ENCODE measurements around the gene TPRG1L.

Gene TPRG1L

GRCh38 chr1:3674100-3675094 is 49.6 kb downstream of the TPRG1L start:
- Mint-ChIP-seq H3K27ac (no peak overlapping the region), H3K9me3 (no peaks in the 10 kb centered on the region), H3K4me1 (ENCODE audit: low read depth) (peaks cover 25% of the 10 kb centered on the region), H3K4me3 (no peak overlapping the region), H3K36me3 (ENCODE audit: low read depth) (no peaks in the 10 kb centered on the region), H3K27me3 (peaks cover 4% of the 10 kb centered on the region)

GRCh38 chr1:3675436-3675835 is 50.6 kb downstream of the TPRG1L start:
- no peak overlapping the region for H3K4me3 Mint-ChIP-seq
- H3K27me3 Mint-ChIP-seq: peaks cover 11% of the 10 kb centered on the region
- no peaks in the 10 kb centered on the region for H3K9me3 Mint-ChIP-seq
- H3K27ac Mint-ChIP-seq: no peak overlapping the region
- no peaks in the 10 kb centered on the region for H3K36me3 Mint-ChIP-seq (ENCODE audit: low read depth)
- peaks cover 32% of the 10 kb centered on the region for H3K4me1 Mint-ChIP-seq (ENCODE audit: low read depth)

GRCh38 chr1:3676581-3677470 is 52.0 kb downstream of the TPRG1L start:
- Mint-ChIP-seq H3K27ac (no peak overlapping the region), H3K9me3 (no peaks in the 10 kb centered on the region), H3K36me3 (ENCODE audit: low read depth) (no peaks in the 10 kb centered on the region), H3K4me3 (no peak overlapping the region), H3K4me1 (ENCODE audit: low read depth) (peaks cover 32% of the 10 kb centered on the region), H3K27me3 (peaks cover 11% of the 10 kb centered on the region)

GRCh38 chr1:3677484-3677883 is 52.7 kb downstream of the TPRG1L start:
- Mint-ChIP-seq H3K4me1 (ENCODE audit: low read depth) (peaks cover 32% of the 10 kb centered on the region), H3K27ac (no peak overlapping the region), H3K4me3 (no peak overlapping the region), H3K27me3 (peaks cover 11% of the 10 kb centered on the region), H3K9me3 (no peaks in the 10 kb centered on the region), H3K36me3 (ENCODE audit: low read depth) (no peaks in the 10 kb centered on the region)

GRCh38 chr1:3678361-3679097 is 53.7 kb downstream of the TPRG1L start:
- no peaks in the 10 kb centered on the region for H3K9me3 Mint-ChIP-seq
- no peak overlapping the region for H3K4me3 Mint-ChIP-seq
- no peaks in the 10 kb centered on the region for H3K36me3 Mint-ChIP-seq (ENCODE audit: low read depth)
- H3K4me1 Mint-ChIP-seq (ENCODE audit: low read depth): peaks cover 28% of the 10 kb centered on the region
- no peak overlapping the region for H3K27ac Mint-ChIP-seq
- peaks cover 12% of the 10 kb centered on the region for H3K27me3 Mint-ChIP-seq

GRCh38 chr1:3679098-3679555 is 54.3 kb downstream of the TPRG1L start:
- peaks cover 26% of the 10 kb centered on the region for H3K4me1 Mint-ChIP-seq (ENCODE audit: low read depth)
- H3K27me3 Mint-ChIP-seq: peaks cover 14% of the 10 kb centered on the region
- no peaks in the 10 kb centered on the region for H3K9me3 Mint-ChIP-seq
- H3K4me3 Mint-ChIP-seq: no peak overlapping the region
- no peak overlapping the region for H3K27ac Mint-ChIP-seq
- no peaks in the 10 kb centered on the region for H3K36me3 Mint-ChIP-seq (ENCODE audit: low read depth)

Measured in stimulated activated naive CD8-positive, alpha-beta T cell treated with anti-CD3 and anti-CD28 coated beads, Interleukin-15, Interleukin-2, amounts not matched to agents 100 ng/mL and 50 ng/mL, for 24 hours (primary cell).